GM20000 (cell line): ENCODE data around the gene BMI1.

Source experiments
- DNase-seq: peaks from one replicate; pipeline ENCODE4 v3.0.0; 2012; ENCODE audit warnings: low spot score
- CTCF ChIP-seq: IDR thresholded peaks from 2 replicates; pipeline ENCODE4 v1.5.1; 2012; ENCODE audit warnings: mild to moderate bottlenecking, control low read depth; ENCODE audit errors: extremely low read depth, missing control alignments

Gene BMI1

GRCh38 chr10:22320591-22321155, at the start of gene BMI1:
TSS of gene BMI1 (plus strand) at chr10:22321099. CDS start at chr10:22326450, 5,351 bp downstream.
- no peak for TF ChIP-seq CTCF
- DNase-seq, result peak; percentile 85

GRCh38 chr10:22271786-22272185, 49.1 kb upstream of the BMI1 start:
- no peak for TF ChIP-seq CTCF
- no peak for DNase-seq

GRCh38 chr10:22278441-22278782, 42.5 kb upstream of the BMI1 start:
- DNase-seq, result no peak
- TF ChIP-seq CTCF, result no peak

GRCh38 chr10:22280078-22280477, 40.8 kb upstream of the BMI1 start:
- TF ChIP-seq CTCF, result no peak
- no peak for DNase-seq

GRCh38 chr10:22285130-22285529, 35.8 kb upstream of the BMI1 start:
- no peak for TF ChIP-seq CTCF
- DNase-seq, result no peak

GRCh38 chr10:22293747-22294404, 27.0 kb upstream of the BMI1 start:
- no peak for TF ChIP-seq CTCF
- DNase-seq, result no peak

- TF ChIP-seq CTCF, result no peak
- no peak for DNase-seq
Observed at GRCh38 chr10:22294694-22295093, 26.2 kb upstream of the BMI1 start.
